H1 (cell line): ENCODE results near the gene PYGL. TPM values are rescaled to one million over a fixed set of nuclear protein-coding genes. Genes with fewer than 3 reads are reported as not detected.

Experiments used
- CTCF ChIA-PET: fragments of 300-600 bp; sonication (Branson Sonifier 250); formaldehyde crosslinking; loops from one replicate; lab custom pipeline; 2021; ENCODE audit not compliant: partially characterized antibody; lab: Charles Lee
- POLR2A ChIA-PET: fragments of 300-600 bp; sonication (Branson Sonifier 250); formaldehyde crosslinking; loops from one replicate; lab custom pipeline; 2021; ENCODE audit warnings: inconsistent platforms; ENCODE audit not compliant: partially characterized antibody; lab: Charles Lee
- DNase-seq, 2 experiments: peaks; one replicate each; pipeline versions ENCODE4 v3.0.0 to v3.0.0-alpha.2; 2010 to 2022; ENCODE audit warnings: low spot score in 2 of 2, low read depth in 1 of 2, mixed read lengths in 1 of 2
- FAIRE-seq: peaks from 2 replicates; lab custom pipeline; 2011; peaks lifted over from hg19 to GRCh38; lab: Jason Lieb, UNC
- H2AFZ ChIP-seq: 2 replicates; pipeline ENCODE4 v1.8.1; 2012; ENCODE audit warnings: low read length, inconsistent platforms
- H2AK5ac ChIP-seq: 2 replicates; pipeline ENCODE4 v1.6.1; 2013; ENCODE audit warnings: low read depth, low read length
- H2BK120ac ChIP-seq: replicated peaks from 2 replicates; pipeline ENCODE3; 2013; ENCODE audit warnings: low read depth, low read length, inconsistent platforms
- H2BK12ac ChIP-seq: 2 replicates; pipeline ENCODE4 v1.6.1; 2013; ENCODE audit warnings: low read depth, low read length
- H2BK15ac ChIP-seq: 2 replicates; pipeline ENCODE4 v1.6.1; 2013; ENCODE audit warnings: low read length
- H2BK20ac ChIP-seq: 2 replicates; pipeline ENCODE4 v1.6.1; 2013; ENCODE audit warnings: low read length
- H2BK5ac ChIP-seq: 2 replicates; pipeline ENCODE4 v1.6.1; 2013; ENCODE audit warnings: low read depth, low read length
- H3K14ac ChIP-seq: 2 replicates; pipeline ENCODE4 v1.6.1; 2013; ENCODE audit warnings: inconsistent platforms; ENCODE audit not compliant: insufficient read length
- H3K18ac ChIP-seq: 2 replicates; pipeline ENCODE4 v1.6.1; 2013; ENCODE audit warnings: low read length; ENCODE audit errors: extremely low read depth
- H3K23ac ChIP-seq: 2 replicates; pipeline ENCODE4 v1.6.1; 2013; ENCODE audit warnings: inconsistent platforms; ENCODE audit not compliant: insufficient read length
- H3K23me2 ChIP-seq: 2 replicates; pipeline ENCODE4 v1.6.1; 2013; ENCODE audit warnings: low read depth, low read length
- H3K27ac ChIP-seq: 2 replicates; pipeline ENCODE4 v1.6.1; 2011; ENCODE audit warnings: low read depth, low read length, inconsistent platforms
- H3K27me3 ChIP-seq, 4 experiments: replicated peaks in 1 of 4; 1 replicate in 1 of 4; 2 replicates in 3 of 4; pipeline versions ENCODE4 v1.6.1 to v1.8.1; 2011 to 2013; ENCODE audit warnings: low read length in 3 of 4, mild to moderate bottlenecking in 3 of 4, inconsistent platforms in 2 of 4, mixed read lengths in 2 of 4, moderate library complexity in 1 of 4; ENCODE audit not compliant: control insufficient read depth in 3 of 4, insufficient read depth in 3 of 4; ENCODE audit errors: extremely low read depth in 1 of 4
- H3K36me3 ChIP-seq, 4 experiments: 2 replicates each; pipeline versions ENCODE4 v1.6.1 to v1.8.1; 2011 to 2013; ENCODE audit warnings: mild to moderate bottlenecking in 4 of 4, low read length in 3 of 4, moderate library complexity in 2 of 4, control low read depth in 1 of 4, inconsistent platforms in 1 of 4; ENCODE audit not compliant: insufficient read depth in 4 of 4, control insufficient read depth in 2 of 4
- H3K4ac ChIP-seq: replicated peaks from 2 replicates; pipeline ENCODE3; 2013; ENCODE audit warnings: low read length, low read depth, mixed read lengths, inconsistent platforms; ENCODE audit not compliant: insufficient read length
- H3K4me1 ChIP-seq, 4 experiments: replicated peaks in 1 of 4; 1 replicate in 1 of 4; 2 replicates in 3 of 4; pipeline versions ENCODE4 v1.6.1 to v1.8.1; 2011 to 2013; ENCODE audit warnings: low read length in 3 of 4, inconsistent platforms in 2 of 4, mixed read lengths in 1 of 4; ENCODE audit not compliant: insufficient read depth in 4 of 4, control insufficient read depth in 3 of 4
- H3K4me2 ChIP-seq, 2 experiments: 2 replicates each; pipeline versions ENCODE4 v1.6.1 to v1.8.1; 2011 to 2013; ENCODE audit warnings: low read depth in 2 of 2, low read length in 2 of 2, control low read depth in 1 of 2, inconsistent platforms in 1 of 2, mild to moderate bottlenecking in 1 of 2; ENCODE audit not compliant: insufficient read depth in 1 of 2
- H3K4me3 ChIP-seq, 4 experiments: fragments of 200-600, 300-600 bp in 1 of 4; sonication (generic), shearing (Covaris generic), sonication (Bioruptor Twin) in 1 of 4; 2 replicates each; pipeline versions ENCODE4 v1.5.1 to v1.8.1; 2011 to 2016; ENCODE audit warnings: low read length in 4 of 4, low read depth in 3 of 4, control low read depth in 2 of 4, inconsistent platforms in 2 of 4, mild to moderate bottlenecking in 2 of 4, mixed read lengths in 1 of 4, moderate library complexity in 1 of 4; ENCODE audit not compliant: insufficient read depth in 2 of 4; ENCODE audit errors: extremely low read depth in 1 of 4
- H3K56ac ChIP-seq: replicated peaks from 2 replicates; pipeline ENCODE3; 2013; ENCODE audit warnings: low read depth, mild to moderate bottlenecking, mixed read lengths, low read length, inconsistent platforms; ENCODE audit not compliant: insufficient read length
- H3K79me1 ChIP-seq: 2 replicates; pipeline ENCODE4 v1.6.1; 2013; ENCODE audit warnings: low read depth, low read length, control low read depth
- H3K79me2 ChIP-seq, 2 experiments: 2 replicates each; pipeline versions ENCODE4 v1.6.1 to v1.8.1; 2012 to 2013; ENCODE audit warnings: low read length in 2 of 2, mild to moderate bottlenecking in 2 of 2, inconsistent platforms in 1 of 2; ENCODE audit not compliant: insufficient read depth in 2 of 2, control insufficient read depth in 1 of 2
- H3K9ac ChIP-seq, 4 experiments: replicated peaks in 1 of 4; 1 replicate in 1 of 4; 2 replicates in 3 of 4; pipeline versions ENCODE4 v1.6.1 to v1.8.1; 2011 to 2013; ENCODE audit warnings: low read depth in 3 of 4, low read length in 3 of 4, control low read depth in 2 of 4, mild to moderate bottlenecking in 2 of 4, moderate library complexity in 2 of 4, inconsistent platforms in 1 of 4; ENCODE audit errors: extremely low read depth in 1 of 4
- H3K9me3 ChIP-seq, 2 experiments: 2 replicates each; pipeline versions ENCODE4 v1.6.1 to v1.8.1; 2012 to 2013; ENCODE audit warnings: mild to moderate bottlenecking in 2 of 2, moderate library complexity in 2 of 2, control low read depth in 1 of 2, inconsistent platforms in 1 of 2, low read depth in 1 of 2, low read length in 1 of 2, mixed read lengths in 1 of 2; ENCODE audit not compliant: insufficient read depth in 2 of 2
- H4K20me1 ChIP-seq, 2 experiments: replicated peaks in 1 of 2; 2 replicates each; pipeline versions ENCODE3 to v1.8.1; 2011 to 2013; ENCODE audit warnings: inconsistent platforms in 2 of 2, low read length in 2 of 2, mild to moderate bottlenecking in 1 of 2; ENCODE audit not compliant: insufficient read depth in 2 of 2, control insufficient read depth in 1 of 2
- H4K5ac ChIP-seq: 2 replicates; pipeline ENCODE4 v1.6.1; 2013; ENCODE audit warnings: low read length, low read depth, mixed read lengths, inconsistent platforms; ENCODE audit not compliant: insufficient read length
- H4K8ac ChIP-seq: 2 replicates; pipeline ENCODE4 v1.8.0; 2013; ENCODE audit warnings: mild to moderate bottlenecking, moderate library complexity, low read length, inconsistent platforms; ENCODE audit not compliant: insufficient read depth; ENCODE audit errors: extremely low read depth
- H4K91ac ChIP-seq: replicated peaks from 2 replicates; pipeline ENCODE3; 2013; ENCODE audit warnings: low read length, mixed read lengths, inconsistent platforms; ENCODE audit not compliant: insufficient read length
- BRCA1 ChIP-seq: IDR thresholded peaks from 2 replicates; pipeline ENCODE4 v1.6.1; 2012; ENCODE audit warnings: low read depth, low read length, improper control_type of control experiment
- FOSL1 ChIP-seq: IDR thresholded peaks from 2 replicates; pipeline ENCODE4 v1.6.1; 2011; ENCODE audit warnings: mild to moderate bottlenecking, low read depth, low read length, moderate library complexity; ENCODE audit not compliant: insufficient read depth
- GTF2F1 ChIP-seq: IDR thresholded peaks from 2 replicates; pipeline ENCODE4 v1.6.1; 2012; ENCODE audit warnings: low read depth, low read length, improper control_type of control experiment, borderline replicate concordance
- NRF1 ChIP-seq: IDR thresholded peaks from 2 replicates; pipeline ENCODE4 v1.6.1; 2011; ENCODE audit warnings: mild to moderate bottlenecking, low read depth, low read length, improper control_type of control experiment
- POLR2A ChIP-seq, 2 experiments: IDR thresholded peaks; 1 replicate in 1 of 2; 2 replicates in 1 of 2; pipeline ENCODE4 v1.6.1; 2011; ENCODE audit warnings: low read depth in 2 of 2, low read length in 2 of 2, mild to moderate bottlenecking in 2 of 2; ENCODE audit errors: control extremely low read depth in 1 of 2
- SIX5 ChIP-seq: IDR thresholded peaks from 2 replicates; pipeline ENCODE4 v1.6.1; 2011; ENCODE audit warnings: mild to moderate bottlenecking, low read depth, low read length
- WGBS, 2 experiments: shearing (Covaris generic) in 1 of 2; methylation state at CpG; one replicate each; pipeline versions ENCODE4 v1.1.6 to v1.1.7; 2013 to 2015; ENCODE audit warnings: low lambda C conversion rate in 2 of 2, mixed read lengths in 2 of 2, inconsistent platforms in 1 of 2, low coverage in 1 of 2, missing lambda C conversion rate in 1 of 2; ENCODE audit not compliant: insufficient replicate concordance in 2 of 2, insufficient coverage in 1 of 2, insufficient read length in 1 of 2; ENCODE audit errors: extremely low coverage in 1 of 2, missing lambda C conversion rate in 1 of 2; 5-methylcytosine and 5-hydroxymethylcytosine counted together
- polyA plus RNA-seq, 7 experiments: library from polyadenylated mRNA; depleted of rRNA in 3 of 7; stranded (reverse) in 5 of 7; unstranded in 2 of 7; fragments of >200 nt in 5 of 7; fragments of 200-250 nt in 2 of 7; gene quantifications; 1 replicate in 5 of 7; 2 replicates in 1 of 7; 4 replicates in 1 of 7; pipeline versions ENCODE4 v1.2.1 to v1.2.3, GENCODE V29; 2011 to 2013; ENCODE audit warnings: missing spikeins in 2 of 7, mixed read lengths in 2 of 7
- total RNA-seq: library from RNA; stranded (reverse); fragmentation: NEBNext Ultra II Directional; extraction: Animal tissue kit (Norgen Biotek cat#: 25700); gene quantifications from 2 replicates; pipeline ENCODE4 v1.2.1, GENCODE V29; 2021

PYGL gene
- total and polyA plus RNA-seq, 2 of the 8 experiments (the other 6 are each of a cell fraction or from before 2014, with no cell fraction given), result 26.1 to 50.5 TPM

- H3K23me2 ChIP-seq, result no peaks in the 10 kb centered on the region
- H2AK5ac ChIP-seq, result no peak overlapping the region
- H2BK20ac ChIP-seq, result no peak overlapping the region
- no peak overlapping the region for H3K23ac ChIP-seq
- no peak overlapping the region for H3K14ac ChIP-seq
- CTCF ChIA-PET, result interaction anchor here (0.9 kb wide), 1 partner anchor 16 kb away, joined by 3 read pairs; no protein-coding TSS in a partner anchor
- no peaks in the 10 kb centered on the region for H3K9me3 ChIP-seq
- H3K9ac ChIP-seq, result no peak overlapping the region
- H3K4me2 ChIP-seq, result no peak overlapping the region
- FAIRE-seq (no peak), DNase-seq (no peak)
- no peak overlapping the region for H2AFZ ChIP-seq
- H4K20me1 ChIP-seq, result no peaks in the 10 kb centered on the region
- no peak overlapping the region for H4K8ac ChIP-seq
- WGBS, 2 experiments, result 82% methylated on average over 3 of the region's 3 CpGs; no CpG with 5 or more reads in 1 of the 2 experiments
- no peak overlapping the region for H2BK12ac ChIP-seq
- H4K5ac ChIP-seq, result no peak overlapping the region
- H3K4me1 ChIP-seq, result no peaks in the 10 kb centered on the region
- no peak overlapping the region for H3K4me3 ChIP-seq
- no peak overlapping the region for H2BK5ac ChIP-seq
- no peaks in the 10 kb centered on the region for H3K36me3 ChIP-seq
- H3K27me3 ChIP-seq, result no peaks in the 10 kb centered on the region
- no peak overlapping the region for H3K27ac ChIP-seq
- H2BK15ac ChIP-seq, result no peak overlapping the region
- H3K56ac ChIP-seq, result no peak overlapping the region
- TF ChIP-seq GTF2F1, result no peak
- no peak for TF ChIP-seq POLR2A (IDR thresholded peaks at IDR 0.05; ENCODE audit: control extremely low read depth in 1 of 2, low read depth in 2 of 2, low read length in 2 of 2)
- TF ChIP-seq SIX5, result no peak
- no peak for TF ChIP-seq BRCA1
- no peak for TF ChIP-seq FOSL1
- TF ChIP-seq NRF1, result no peak
- no peak overlapping the region for H2BK120ac ChIP-seq
- no peaks in the 10 kb centered on the region for H3K79me2 ChIP-seq
- no peak overlapping the region for H3K4ac ChIP-seq
- POLR2A ChIA-PET, result no interaction called here
- no peak overlapping the region for H4K91ac ChIP-seq
- no peaks in the 10 kb centered on the region for H3K79me1 ChIP-seq
- no peak overlapping the region for H3K18ac ChIP-seq
Measured at GRCh38 chr14:50967103-50967502, 22.8 kb upstream of the PYGL start.
